ENCODE data around the gene CDKN2AIPNL. TPM values are rescaled to one million over a fixed set of nuclear protein-coding genes. Genes with fewer than 3 reads are reported as not detected.

The CDKN2AIPNL gene
- total and polyA plus RNA-seq, 2 of the 8 experiments (the other 6 are each of a cell fraction or from before 2014, with no cell fraction given) = 40.0 to 56.3 TPM

DNA sequence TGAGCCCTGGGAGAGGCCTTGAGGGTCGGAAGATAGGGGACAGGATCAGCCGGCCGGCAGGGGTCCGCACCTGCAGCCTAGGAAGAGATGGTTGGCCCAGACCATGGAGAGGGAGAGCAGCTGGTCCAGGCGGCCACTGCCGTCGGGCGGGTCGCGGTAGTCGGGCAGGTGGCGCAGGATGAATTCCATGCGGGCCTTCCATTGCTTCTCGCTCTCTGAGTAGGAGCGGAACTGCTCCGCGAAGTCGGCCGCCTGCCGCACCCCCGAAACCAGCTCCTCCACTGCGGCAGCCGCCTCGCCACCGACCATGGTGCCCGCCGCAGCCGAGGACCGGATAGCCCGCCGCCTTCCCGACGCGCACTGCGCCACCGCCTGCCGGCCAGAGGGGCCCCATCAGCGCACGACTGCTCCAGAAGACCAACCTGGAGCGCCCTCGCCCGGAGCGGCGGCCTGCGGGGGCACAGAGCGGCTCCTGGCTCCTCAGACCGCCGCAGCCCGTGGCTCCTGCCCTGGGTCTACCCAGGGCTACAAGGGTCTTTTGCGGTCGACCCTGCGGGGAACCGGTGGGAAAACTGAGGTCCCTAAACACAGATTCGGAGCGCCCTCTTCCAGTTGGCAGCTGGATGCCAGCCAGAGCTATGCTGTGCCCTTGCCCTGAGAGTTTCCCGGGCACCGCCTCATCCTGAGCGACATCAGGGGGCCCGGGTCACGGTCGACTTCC, at the start of gene CDKN2AIPNL (continued):
- no peak for TF ChIP-seq RFX5 (IDR thresholded peaks at IDR 0.05; ENCODE audit: borderline replicate concordance, low read depth, low read length)
- TF ChIP-seq SP2 (IDR thresholded peaks at IDR 0.05; ENCODE audit: low read length) = peak; percentile 90
- peak; percentile 28 for TF ChIP-seq NANOG (IDR thresholded peaks at IDR 0.05; ENCODE audit: insufficient read depth, low read depth, low read length, poor library complexity, severe bottlenecking)
- TF ChIP-seq TBP (IDR thresholded peaks at IDR 0.05; ENCODE audit: low read depth, low read length) = peak; percentile 94
- peak; percentile 69; the same call in 1 of the 2 replicates for TF ChIP-seq GABPA (IDR thresholded peaks at IDR 0.05; ENCODE audit: borderline replicate concordance, insufficient read depth, low read length)
- TF ChIP-seq POLR2A (IDR thresholded peaks at IDR 0.05; ENCODE audit: control extremely low read depth in 1 of 2, low read depth in 2 of 2, low read length in 2 of 2) = peak; percentile 84 to 94
- peak; percentile 40; the same call in 1 of the 2 replicates for TF ChIP-seq CREB1 (IDR thresholded peaks at IDR 0.05)
- TF ChIP-seq BRCA1 (IDR thresholded peaks at IDR 0.05; ENCODE audit: low read depth, low read length) = no peak
- peak in 1 of 2 experiments; percentile 78; a peak in 1 of 3 replicates for TF ChIP-seq EP300 (IDR thresholded peaks at IDR 0.05; ENCODE audit: borderline replicate concordance in 1 of 2, low read depth in 2 of 2, low read length in 2 of 2)
